Esophagus muscularis mucosa (tissue), 4 donors: ENCODE data around the gene GPC6. TPM values are rescaled to one million over a fixed set of nuclear protein-coding genes. Genes with fewer than 3 reads are reported as not detected.

Source experiments
- DNase-seq: peaks from one replicate; pipeline ENCODE4 v3.0.0-alpha.2; 2017; ENCODE audit errors: extremely low spot score
- H3K27ac ChIP-seq, 4 donors: fragments of 200-600 bp; sonication (generic); replicated peaks in 1 of 4; 1 replicate in 3 of 4; 2 replicates in 1 of 4; pipeline ENCODE4 v1.5.1; 2016 to 2019; ENCODE audit warnings: mild to moderate bottlenecking in 1 of 4
- H3K27me3 ChIP-seq, 4 donors: fragments of 200-600 bp; sonication (generic); one replicate each; pipeline versions ENCODE4 v1.5.1 to v1.6.0; 2016 to 2019
- H3K36me3 ChIP-seq, 4 donors: fragments of 200-600 bp; sonication (generic); one replicate each; pipeline ENCODE4 v1.5.1; 2016 to 2019
- H3K4me1 ChIP-seq, 4 donors: fragments of 200-600 bp; sonication (generic); one replicate each; pipeline ENCODE4 v1.5.1; 2016 to 2019
- H3K4me3 ChIP-seq, 4 donors: fragments of 200-600 bp; sonication (generic); 1 replicate in 2 of 4; 2 replicates in 2 of 4; pipeline ENCODE4 v1.5.1; 2016 to 2019; ENCODE audit warnings: mild to moderate bottlenecking in 4 of 4, moderate library complexity in 1 of 4
- H3K9me3 ChIP-seq, 4 donors: fragments of 200-600 bp; sonication (generic); 1 replicate in 3 of 4; 2 replicates in 1 of 4; pipeline ENCODE4 v1.5.1; 2016 to 2019
- CTCF ChIP-seq, 3 experiments: fragments of 200-600 bp in 2 of 3; fragments of 450-650 bp in 1 of 3; sonication (generic) in 2 of 3; IDR thresholded peaks; one replicate each; pipeline ENCODE4 v1.5.1; 2017 to 2019; ENCODE audit warnings: antibody characterized with exemption in 3 of 3, mild to moderate bottlenecking in 2 of 3, moderate library complexity in 1 of 3
- EP300 ChIP-seq: sonication (generic); formaldehyde crosslinking; IDR thresholded peaks from one replicate; pipeline ENCODE4 v1.6.1; 2017; ENCODE audit warnings: antibody characterized with exemption
- POLR2A ChIP-seq: fragments of 450-650 bp; IDR thresholded peaks from one replicate; pipeline ENCODE4 v1.6.1; 2017; ENCODE audit warnings: antibody characterized with exemption, moderate library complexity, mild to moderate bottlenecking, low read depth
- POLR2AphosphoS5 ChIP-seq, 2 donors: sonication (generic); formaldehyde crosslinking; IDR thresholded peaks; one replicate each; pipeline ENCODE4 v1.6.1; 2017; ENCODE audit warnings: antibody characterized with exemption in 2 of 2
- WGBS: methylation state at CpG from one replicate; pipeline ENCODE4 v1.1.5; 2018; 5-methylcytosine and 5-hydroxymethylcytosine counted together
- intact Hi-C: fragments of 100-400 bp; cut with DNase I; formaldehyde crosslinking; loops from one replicate; pipeline ENCODE4 v1.15.1; 2023
- total RNA-seq, 4 donors: library from RNA; depleted of rRNA; stranded (reverse); fragments of >200 nt; gene quantifications; one replicate each; pipeline versions ENCODE4 v1.1.0 to v1.2.1, GENCODE V29; 2016

GPC6 gene
- total RNA-seq, 4 donors from 2014 or later = 6.5 to 17.2 (median 13.5) TPM

DNA sequence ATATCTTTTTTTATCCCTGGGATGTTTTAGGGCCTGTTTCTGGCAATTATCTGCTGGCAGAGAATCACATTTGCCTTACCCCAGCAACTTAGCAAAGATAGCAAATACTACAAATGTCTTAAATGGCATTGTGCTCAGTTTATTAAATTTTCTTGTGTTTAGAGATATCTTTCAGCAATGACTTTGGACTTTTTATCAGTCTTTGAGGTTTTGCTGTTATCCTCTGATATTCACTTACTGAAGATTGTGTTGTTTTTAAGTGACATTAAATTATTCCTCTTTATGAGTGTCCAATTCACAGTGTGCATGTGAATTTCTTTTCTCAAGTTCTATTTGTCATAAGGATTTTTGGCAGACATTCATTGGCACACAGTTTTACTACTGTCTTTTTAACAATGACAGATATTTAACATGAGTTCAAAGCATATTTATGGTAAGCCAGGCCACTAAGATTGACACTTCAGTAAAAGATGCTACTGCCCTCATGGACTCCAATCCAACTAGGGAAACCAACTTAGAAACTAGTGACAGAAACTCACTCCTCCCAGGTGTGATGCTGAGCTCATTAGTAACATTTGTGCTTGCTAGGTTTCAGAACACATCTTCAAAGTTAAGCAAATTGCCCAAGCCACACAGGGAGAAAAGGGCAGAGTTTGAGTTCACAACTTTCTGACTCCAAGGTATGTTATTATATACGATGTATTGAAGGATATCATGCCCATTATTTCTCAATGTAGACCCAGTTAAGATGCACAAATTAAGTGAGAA is 481.9 kb downstream of the GPC6 start:
- H3K27me3 ChIP-seq = no peaks in the 10 kb centered on the region
- intact Hi-C loops = no loop called here
- peaks cover 0 to 1% (median 0%) of the 10 kb centered on the region in 4 donors for H3K9me3 ChIP-seq
- H3K4me3 ChIP-seq = no peak overlapping the region
- TF ChIP-seq EP300 (no peak), POLR2AphosphoS5 (IDR thresholded peaks at IDR 0.05) (no peak), CTCF (IDR thresholded peaks at IDR 0.05) (no peak), POLR2A (no peak)
- no peaks in the 10 kb centered on the region for H3K4me1 ChIP-seq
- H3K27ac ChIP-seq = no peak overlapping the region
- H3K36me3 ChIP-seq = no peaks in the 10 kb centered on the region
- WGBS = 64% methylated on average over 1 of the region's 1 CpG
- no peak for DNase-seq

- TF ChIP-seq POLR2A (no peak), EP300 (no peak), POLR2AphosphoS5 (IDR thresholded peaks at IDR 0.05) (no peak), CTCF (IDR thresholded peaks at IDR 0.05) (no peak)
- intact Hi-C loops = no loop called here
- Histone ChIP-seq H3K9me3 (peaks cover 0 to 13% (median 8%) of the 10 kb centered on the region in 4 donors), H3K27ac (no peak overlapping the region), H3K27me3 (no peaks in the 10 kb centered on the region), H3K36me3 (no peaks in the 10 kb centered on the region), H3K4me1 (no peaks in the 10 kb centered on the region), H3K4me3 (no peak overlapping the region)
- no peak for DNase-seq
- WGBS = 65% methylated on average over 1 of the region's 1 CpG
Measured at GRCh38 chr13:93709506-93710244, 483.1 kb downstream of the GPC6 start.

DNA sequence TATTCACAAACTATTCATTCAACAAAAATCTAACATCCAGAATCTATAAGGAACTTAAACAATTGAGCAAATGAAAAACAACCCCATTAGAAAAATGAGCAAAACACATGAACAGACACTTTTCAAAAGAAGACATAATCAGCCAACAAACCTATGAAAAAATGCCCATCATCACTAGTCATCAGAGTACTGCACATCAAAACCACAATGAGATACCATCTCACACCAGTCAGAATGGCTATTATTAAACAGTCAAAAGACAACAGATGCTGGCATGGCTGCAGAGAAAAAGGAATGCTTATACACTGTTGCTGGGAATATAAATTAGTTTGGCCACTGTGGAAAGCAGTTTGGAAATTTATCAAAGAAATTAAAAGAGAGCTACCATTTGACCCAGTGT is 487.6 kb downstream of the GPC6 start:
- DNase-seq = no peak
- H3K9me3 ChIP-seq = peaks cover 0 to 18% (median 13%) of the 10 kb centered on the region in 4 donors
- no peaks in the 10 kb centered on the region for H3K36me3 ChIP-seq
- H3K4me3 ChIP-seq = no peak overlapping the region
- no peak overlapping the region for H3K27ac ChIP-seq
- intact Hi-C loops = no loop called here
- no peaks in the 10 kb centered on the region for H3K4me1 ChIP-seq
- no peaks in the 10 kb centered on the region for H3K27me3 ChIP-seq
- no peak for TF ChIP-seq CTCF (IDR thresholded peaks at IDR 0.05)
- no peak for TF ChIP-seq POLR2AphosphoS5 (IDR thresholded peaks at IDR 0.05)
- TF ChIP-seq EP300 = no peak
- no peak for TF ChIP-seq POLR2A

GRCh38 chr13:93715866-93716265 is 489.3 kb downstream of the GPC6 start:
- no peak for DNase-seq
- H3K36me3 ChIP-seq = no peaks in the 10 kb centered on the region
- intact Hi-C loops = no loop called here
- no peaks in the 10 kb centered on the region for H3K27me3 ChIP-seq
- H3K4me3 ChIP-seq = no peak overlapping the region
- H3K4me1 ChIP-seq = no peaks in the 10 kb centered on the region
- H3K9me3 ChIP-seq = peaks cover 0 to 18% (median 13%) of the 10 kb centered on the region in 4 donors
- TF ChIP-seq EP300 (no peak), POLR2AphosphoS5 (IDR thresholded peaks at IDR 0.05) (no peak), POLR2A (no peak), CTCF (IDR thresholded peaks at IDR 0.05) (no peak)
- 95% methylated on average over 4 of the region's 4 CpGs for WGBS
- H3K27ac ChIP-seq = no peak overlapping the region
